Mesothelial cell of epicardium (in vitro differentiated cells): ENCODE results near the gene CBFB. TPM values are rescaled to one million over a fixed set of nuclear protein-coding genes. Genes with fewer than 3 reads are reported as not detected.

Source experiments
- DNase-seq, 2 experiments: peaks; one replicate each; pipeline ENCODE4 v3.0.0; 2021; ENCODE audit warnings: low spot score in 2 of 2; ENCODE audit not compliant: unreplicated experiment in 2 of 2
- H3K27ac Mint-ChIP-seq: 2 replicates; pipeline ENCODE4 v1.8.0; 2021; ENCODE audit warnings: mixed read lengths
- H3K27me3 Mint-ChIP-seq: 2 replicates; pipeline ENCODE4 v1.8.0; 2021; ENCODE audit warnings: low read depth, mixed read lengths
- H3K36me3 Mint-ChIP-seq: 2 replicates; pipeline ENCODE4 v1.8.0; 2021; ENCODE audit warnings: mixed read lengths
- H3K4me1 Mint-ChIP-seq: 2 replicates; pipeline ENCODE4 v1.8.0; 2021; ENCODE audit warnings: mixed read lengths
- H3K4me3 Mint-ChIP-seq: 2 replicates; pipeline ENCODE4 v1.8.0; 2021; ENCODE audit warnings: mild to moderate bottlenecking, moderate library complexity, mixed read lengths
- H3K9me3 Mint-ChIP-seq: 2 replicates; pipeline ENCODE4 v1.8.0; 2021; ENCODE audit warnings: mixed read lengths
- total RNA-seq: library from RNA; stranded (reverse); gene quantifications from 3 replicates; pipeline ENCODE4 v1.2.1, GENCODE V29; 2021
- TF ChIP-seq, protein P1 (sequence below): fragments of 200-600 bp; sonication (generic); IDR thresholded peaks from one replicate; pipeline ENCODE4 v1.5.0; 2021; ENCODE audit warnings: antibody characterized with exemption; ENCODE audit not compliant: unreplicated experiment

Gene CBFB
- total RNA-seq, 1 donor from 2014 or later, result 74.6 TPM

DNA sequence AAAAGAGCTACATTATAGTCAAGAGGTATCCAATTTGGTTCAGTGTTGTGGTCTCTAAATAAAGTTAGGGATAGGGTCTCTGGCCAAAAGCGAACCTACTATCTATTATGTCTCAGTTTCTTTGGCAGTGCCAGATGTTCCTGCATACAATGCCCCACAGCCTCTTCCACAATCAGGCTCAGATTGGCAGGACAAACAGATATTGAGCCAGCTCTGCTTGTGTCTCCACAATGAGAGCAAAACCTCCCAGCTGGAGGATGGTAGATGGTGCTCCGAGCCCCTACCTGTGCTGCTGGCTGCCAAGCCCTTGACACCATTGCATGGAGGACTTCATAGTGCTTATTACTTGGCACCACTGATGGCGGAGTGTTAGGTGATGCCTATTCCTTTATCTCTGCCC is 100.5 kb downstream of the CBFB start:
- no peak for DNase-seq
- H3K27ac Mint-ChIP-seq, result no peak overlapping the region
- TF ChIP-seq, protein P1, sequence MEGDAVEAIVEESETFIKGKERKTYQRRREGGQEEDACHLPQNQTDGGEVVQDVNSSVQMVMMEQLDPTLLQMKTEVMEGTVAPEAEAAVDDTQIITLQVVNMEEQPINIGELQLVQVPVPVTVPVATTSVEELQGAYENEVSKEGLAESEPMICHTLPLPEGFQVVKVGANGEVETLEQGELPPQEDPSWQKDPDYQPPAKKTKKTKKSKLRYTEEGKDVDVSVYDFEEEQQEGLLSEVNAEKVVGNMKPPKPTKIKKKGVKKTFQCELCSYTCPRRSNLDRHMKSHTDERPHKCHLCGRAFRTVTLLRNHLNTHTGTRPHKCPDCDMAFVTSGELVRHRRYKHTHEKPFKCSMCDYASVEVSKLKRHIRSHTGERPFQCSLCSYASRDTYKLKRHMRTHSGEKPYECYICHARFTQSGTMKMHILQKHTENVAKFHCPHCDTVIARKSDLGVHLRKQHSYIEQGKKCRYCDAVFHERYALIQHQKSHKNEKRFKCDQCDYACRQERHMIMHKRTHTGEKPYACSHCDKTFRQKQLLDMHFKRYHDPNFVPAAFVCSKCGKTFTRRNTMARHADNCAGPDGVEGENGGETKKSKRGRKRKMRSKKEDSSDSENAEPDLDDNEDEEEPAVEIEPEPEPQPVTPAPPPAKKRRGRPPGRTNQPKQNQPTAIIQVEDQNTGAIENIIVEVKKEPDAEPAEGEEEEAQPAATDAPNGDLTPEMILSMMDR, result no peak
- no peak overlapping the region for H3K4me3 Mint-ChIP-seq
- H3K9me3 Mint-ChIP-seq, result no peaks in the 10 kb centered on the region
- H3K4me1 Mint-ChIP-seq, result no peaks in the 10 kb centered on the region
- H3K36me3 Mint-ChIP-seq, result peaks cover 28% of the 10 kb centered on the region
- H3K27me3 Mint-ChIP-seq, result no peaks in the 10 kb centered on the region

- no peak for DNase-seq
- no peak overlapping the region for H3K27ac Mint-ChIP-seq
- H3K9me3 Mint-ChIP-seq, result no peaks in the 10 kb centered on the region
- peaks cover 38% of the 10 kb centered on the region for H3K36me3 Mint-ChIP-seq
- H3K27me3 Mint-ChIP-seq, result no peaks in the 10 kb centered on the region
- H3K4me3 Mint-ChIP-seq, result no peak overlapping the region
- no peaks in the 10 kb centered on the region for H3K4me1 Mint-ChIP-seq
- TF ChIP-seq, protein P1, result no peak
Observed at GRCh38 chr16:67137605-67138004, 108.7 kb downstream of the CBFB start.

GRCh38 chr16:67141391-67141790 is 112.4 kb downstream of the CBFB start:
- H3K4me1 Mint-ChIP-seq, result no peaks in the 10 kb centered on the region
- H3K9me3 Mint-ChIP-seq, result no peaks in the 10 kb centered on the region
- TF ChIP-seq, protein P1, result no peak
- DNase-seq, result no peak
- peaks cover 40% of the 10 kb centered on the region for H3K36me3 Mint-ChIP-seq
- H3K27me3 Mint-ChIP-seq, result no peaks in the 10 kb centered on the region
- H3K27ac Mint-ChIP-seq, result no peak overlapping the region
- no peak overlapping the region for H3K4me3 Mint-ChIP-seq

DNA sequence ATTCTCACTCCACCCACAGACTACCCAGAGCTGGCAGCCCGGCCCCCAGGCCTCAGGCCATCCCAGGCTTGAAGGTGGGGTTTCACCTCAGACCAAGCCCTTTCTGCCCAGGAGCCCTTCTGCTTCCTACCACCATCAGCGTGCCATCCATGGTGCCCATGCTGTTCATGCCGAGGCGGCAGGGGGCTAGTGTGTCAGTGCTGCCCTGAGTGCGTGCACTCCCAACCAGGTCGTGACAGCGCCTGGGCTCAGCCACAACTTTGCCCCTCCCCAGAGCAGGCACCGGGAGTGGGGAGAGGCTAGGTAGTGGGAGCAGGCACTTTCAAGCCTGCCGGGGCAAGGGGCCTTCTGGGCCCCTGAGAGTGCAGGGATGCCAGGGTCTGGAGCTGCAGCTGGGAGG is 113.4 kb downstream of the CBFB start:
- Mint-ChIP-seq H3K27ac (no peak overlapping the region), H3K27me3 (no peaks in the 10 kb centered on the region)

GRCh38 chr16:67144943-67145342 is 116.0 kb downstream of the CBFB start:
- Mint-ChIP-seq H3K36me3 (peaks cover 43% of the 10 kb centered on the region), H3K27me3 (peaks cover 5% of the 10 kb centered on the region), H3K27ac (no peak overlapping the region), H3K4me1 (no peaks in the 10 kb centered on the region), H3K9me3 (no peaks in the 10 kb centered on the region), H3K4me3 (no peak overlapping the region)
- DNase-seq, result no peak
- TF ChIP-seq, protein P1, result no peak

More for the DNA sequence above, 113.4 kb downstream of the CBFB start:
- TF ChIP-seq, protein P1, result no peak
- Mint-ChIP-seq H3K4me1 (no peaks in the 10 kb centered on the region), H3K9me3 (no peaks in the 10 kb centered on the region), H3K36me3 (peaks cover 40% of the 10 kb centered on the region), H3K4me3 (no peak overlapping the region)
- no peak for DNase-seq

DNA sequence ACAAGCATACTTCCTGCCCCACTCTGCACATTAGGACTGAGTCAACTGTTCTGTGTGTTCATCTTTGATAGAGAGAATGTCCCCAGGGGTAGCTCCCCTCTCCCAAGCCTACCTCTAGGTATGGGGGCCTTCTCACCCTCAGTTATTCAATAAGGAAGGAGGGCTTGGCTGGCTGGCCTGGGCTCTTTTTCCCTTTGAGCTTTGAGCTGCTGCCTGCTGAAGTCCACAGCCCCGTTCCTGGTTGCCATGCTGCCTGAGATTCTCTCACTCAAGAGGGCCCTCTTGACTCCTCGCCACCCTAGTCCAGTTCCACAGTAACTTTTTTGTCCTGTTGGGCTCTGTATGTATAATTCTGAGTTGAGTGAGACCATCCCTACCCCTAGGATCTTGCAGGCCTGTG is 116.8 kb downstream of the CBFB start:
- H3K27ac Mint-ChIP-seq, result no peak overlapping the region
- TF ChIP-seq, protein P1, result no peak
- DNase-seq, result no peak

More for the DNA sequence above, 116.8 kb downstream of the CBFB start:
- H3K4me3 Mint-ChIP-seq, result no peak overlapping the region
- H3K9me3 Mint-ChIP-seq, result no peaks in the 10 kb centered on the region
- peaks cover 5% of the 10 kb centered on the region for H3K27me3 Mint-ChIP-seq
- H3K36me3 Mint-ChIP-seq, result peaks cover 36% of the 10 kb centered on the region
- H3K4me1 Mint-ChIP-seq, result no peaks in the 10 kb centered on the region
